Measurements from ENCODE around the gene FAAP100. TPM values are rescaled to one million over a fixed set of nuclear protein-coding genes. Genes with fewer than 3 reads are reported as not detected.
A peak's percentile ranks its signal among the peaks of the same experiment; 100 is the strongest.

Gene FAAP100
- total RNA-seq, 1 experiment from 2014 or later: 54.7 TPM

GRCh38 chr17:81502471-81503017 is 49.6 kb downstream of the FAAP100 start:
- ATAC-seq: no peak
- peaks cover under 1% of the 10 kb centered on the region; the same call in 1 of the 2 replicates for H3K9me3 Mint-ChIP-seq
- no peak overlapping the region for H3K27ac Mint-ChIP-seq
- peaks cover 6% of the 10 kb centered on the region; the same call in 1 of the 2 replicates for H3K4me1 Mint-ChIP-seq
- peaks cover 24% of the 10 kb centered on the region for H3K27me3 Mint-ChIP-seq (ENCODE audit: low read depth)
- H3K4me3 Mint-ChIP-seq: no peak overlapping the region
- H3K36me3 Mint-ChIP-seq: no peaks in the 10 kb centered on the region
- ChIA-PET POLR2A (interaction anchor here (0.7 to 1.3 kb wide), 2 partner anchors 13 to 21 kb away, joined by 3 to 4 read pairs; no protein-coding TSS in a partner anchor), CTCF (interaction anchor here (1.1 to 1.4 kb wide), 2 partner anchors 21 to 193 kb away, joined by 3 to 4 read pairs; no protein-coding TSS in a partner anchor)
- no peak for TF ChIP-seq JAZF1 (CRISPR knock-in tag; IDR thresholded peaks at IDR 0.05)
- TF ChIP-seq JUN (CRISPR knock-in tag; IDR thresholded peaks at IDR 0.05): no peak
- TF ChIP-seq TEAD4 (CRISPR knock-in tag; IDR thresholded peaks at IDR 0.05): no peak
- TF ChIP-seq FOXJ3 (CRISPR knock-in tag; IDR thresholded peaks at IDR 0.05; ENCODE audit: borderline replicate concordance): no peak
- no peak for TF ChIP-seq ERG (CRISPR knock-in tag; IDR thresholded peaks at IDR 0.05)
- TF ChIP-seq E2F1 (CRISPR knock-in tag; IDR thresholded peaks at IDR 0.05): no peak
- no peak for TF ChIP-seq HMGA2 (CRISPR knock-in tag; IDR thresholded peaks at IDR 0.05)
- TF ChIP-seq SMAD4 (CRISPR knock-in tag; IDR thresholded peaks at IDR 0.05): no peak
- no peak for TF ChIP-seq ETV6 (CRISPR knock-in tag; IDR thresholded peaks at IDR 0.05)
- no peak for DNase-seq (ENCODE audit: low spot score)

GRCh38 chr17:81500047-81500446 is 52.1 kb downstream of the FAAP100 start:
- POLR2A ChIA-PET: interaction anchor here (0.6 to 2.1 kb wide), 3 partner anchors 8 to 16 kb away, joined by 3 to 12 read pairs (median 7); partner anchors contain the start of gene ACTG1
- no peaks in the 10 kb centered on the region for H3K9me3 Mint-ChIP-seq
- no peaks in the 10 kb centered on the region for H3K36me3 Mint-ChIP-seq
- H3K27me3 Mint-ChIP-seq (ENCODE audit: low read depth): peaks cover 38% of the 10 kb centered on the region
- no peak overlapping the region for H3K4me3 Mint-ChIP-seq
- CTCF ChIA-PET: interaction anchor here (0.6 to 2.2 kb wide), 7 partner anchors 9 to 256 kb away, joined by 4 to 10 read pairs (median 5); no protein-coding TSS in a partner anchor
- no peak for DNase-seq (ENCODE audit: low spot score)
- ATAC-seq: peak; percentile 59
- H3K27ac Mint-ChIP-seq: no peak overlapping the region
- peaks cover 6% of the 10 kb centered on the region; the same call in 1 of the 2 replicates for H3K4me1 Mint-ChIP-seq
- TF ChIP-seq CBFB (CRISPR knock-in tag; IDR thresholded peaks at IDR 0.05; ENCODE audit: low read depth) (no peak), ZNF416 (CRISPR knock-in tag; IDR thresholded peaks at IDR 0.05) (no peak), ZNF671 (CRISPR knock-in tag; IDR thresholded peaks at IDR 0.05) (no peak), IRF1 (CRISPR knock-in tag; IDR thresholded peaks at IDR 0.05) (no peak), SMAD3 (CRISPR knock-in tag; IDR thresholded peaks at IDR 0.05; ENCODE audit: borderline replicate concordance) (no peak), SMAD4 (CRISPR knock-in tag; IDR thresholded peaks at IDR 0.05) (no peak), SOX15 (CRISPR knock-in tag; IDR thresholded peaks at IDR 0.05) (no peak), STAT6 (CRISPR knock-in tag; conservative IDR thresholded peaks at IDR 0.05; ENCODE audit: low read depth) (no peak), AFF4 (CRISPR knock-in tag; IDR thresholded peaks at IDR 0.05; ENCODE audit: borderline replicate concordance) (no peak), CTCF (IDR thresholded peaks at IDR 0.05) (no peak), TP53 (CRISPR knock-in tag; IDR thresholded peaks at IDR 0.05) (no peak), ZNF425 (CRISPR knock-in tag; conservative IDR thresholded peaks at IDR 0.05) (no peak), ZNF138 (CRISPR knock-in tag; conservative IDR thresholded peaks at IDR 0.05) (no peak), RORB (CRISPR knock-in tag; IDR thresholded peaks at IDR 0.05) (no peak)
